ENCODE results near the gene HNRNPA1.

GRCh38 chr12:54232790-54233189 is 47.7 kb upstream of the HNRNPA1 start:
- TF ChIP-seq, protein P1, sequence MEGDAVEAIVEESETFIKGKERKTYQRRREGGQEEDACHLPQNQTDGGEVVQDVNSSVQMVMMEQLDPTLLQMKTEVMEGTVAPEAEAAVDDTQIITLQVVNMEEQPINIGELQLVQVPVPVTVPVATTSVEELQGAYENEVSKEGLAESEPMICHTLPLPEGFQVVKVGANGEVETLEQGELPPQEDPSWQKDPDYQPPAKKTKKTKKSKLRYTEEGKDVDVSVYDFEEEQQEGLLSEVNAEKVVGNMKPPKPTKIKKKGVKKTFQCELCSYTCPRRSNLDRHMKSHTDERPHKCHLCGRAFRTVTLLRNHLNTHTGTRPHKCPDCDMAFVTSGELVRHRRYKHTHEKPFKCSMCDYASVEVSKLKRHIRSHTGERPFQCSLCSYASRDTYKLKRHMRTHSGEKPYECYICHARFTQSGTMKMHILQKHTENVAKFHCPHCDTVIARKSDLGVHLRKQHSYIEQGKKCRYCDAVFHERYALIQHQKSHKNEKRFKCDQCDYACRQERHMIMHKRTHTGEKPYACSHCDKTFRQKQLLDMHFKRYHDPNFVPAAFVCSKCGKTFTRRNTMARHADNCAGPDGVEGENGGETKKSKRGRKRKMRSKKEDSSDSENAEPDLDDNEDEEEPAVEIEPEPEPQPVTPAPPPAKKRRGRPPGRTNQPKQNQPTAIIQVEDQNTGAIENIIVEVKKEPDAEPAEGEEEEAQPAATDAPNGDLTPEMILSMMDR (IDR thresholded peaks at IDR 0.05; ENCODE audit: insufficient read depth, low read length) = no peak
- TF ChIP-seq, protein P2, sequence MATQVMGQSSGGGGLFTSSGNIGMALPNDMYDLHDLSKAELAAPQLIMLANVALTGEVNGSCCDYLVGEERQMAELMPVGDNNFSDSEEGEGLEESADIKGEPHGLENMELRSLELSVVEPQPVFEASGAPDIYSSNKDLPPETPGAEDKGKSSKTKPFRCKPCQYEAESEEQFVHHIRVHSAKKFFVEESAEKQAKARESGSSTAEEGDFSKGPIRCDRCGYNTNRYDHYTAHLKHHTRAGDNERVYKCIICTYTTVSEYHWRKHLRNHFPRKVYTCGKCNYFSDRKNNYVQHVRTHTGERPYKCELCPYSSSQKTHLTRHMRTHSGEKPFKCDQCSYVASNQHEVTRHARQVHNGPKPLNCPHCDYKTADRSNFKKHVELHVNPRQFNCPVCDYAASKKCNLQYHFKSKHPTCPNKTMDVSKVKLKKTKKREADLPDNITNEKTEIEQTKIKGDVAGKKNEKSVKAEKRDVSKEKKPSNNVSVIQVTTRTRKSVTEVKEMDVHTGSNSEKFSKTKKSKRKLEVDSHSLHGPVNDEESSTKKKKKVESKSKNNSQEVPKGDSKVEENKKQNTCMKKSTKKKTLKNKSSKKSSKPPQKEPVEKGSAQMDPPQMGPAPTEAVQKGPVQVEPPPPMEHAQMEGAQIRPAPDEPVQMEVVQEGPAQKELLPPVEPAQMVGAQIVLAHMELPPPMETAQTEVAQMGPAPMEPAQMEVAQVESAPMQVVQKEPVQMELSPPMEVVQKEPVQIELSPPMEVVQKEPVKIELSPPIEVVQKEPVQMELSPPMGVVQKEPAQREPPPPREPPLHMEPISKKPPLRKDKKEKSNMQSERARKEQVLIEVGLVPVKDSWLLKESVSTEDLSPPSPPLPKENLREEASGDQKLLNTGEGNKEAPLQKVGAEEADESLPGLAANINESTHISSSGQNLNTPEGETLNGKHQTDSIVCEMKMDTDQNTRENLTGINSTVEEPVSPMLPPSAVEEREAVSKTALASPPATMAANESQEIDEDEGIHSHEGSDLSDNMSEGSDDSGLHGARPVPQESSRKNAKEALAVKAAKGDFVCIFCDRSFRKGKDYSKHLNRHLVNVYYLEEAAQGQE (IDR thresholded peaks at IDR 0.05; ENCODE audit: insufficient replicate concordance, low read depth) = no peak
- no peak for TF ChIP-seq POLR2AphosphoS5 (IDR thresholded peaks at IDR 0.05; ENCODE audit: low read depth)

Measured in HL-60 (cell line).